HG03097 (cell line): ENCODE data around the gene KDM4B.
"Not testable (repeated sequence)": the region's sequence is repeated elsewhere in the genome, so short reads cannot be mapped to it uniquely, and the experiment has no call there.

Experiments used
- ATAC-seq: cut with Tn5 transposase; IDR thresholded peaks from one replicate; pipeline ENCODE4 v1.9.1; 2021; ENCODE audit not compliant: unreplicated experiment, low FRiP score

The KDM4B gene

GRCh38 chr19:5006821-5007220 is 37.9 kb downstream of the KDM4B start:
- no peak for ATAC-seq

GRCh38 chr19:5011476-5012238 is 42.7 kb downstream of the KDM4B start:
- ATAC-seq, result no peak

- no peak for ATAC-seq
Observed at GRCh38 chr19:5012688-5013457, 44.0 kb downstream of the KDM4B start.

GRCh38 chr19:5013761-5014160 is 44.8 kb downstream of the KDM4B start:
- ATAC-seq, result no peak

GRCh38 chr19:5014941-5015340 is 46.0 kb downstream of the KDM4B start:
- no peak for ATAC-seq

- no peak for ATAC-seq
Observed at GRCh38 chr19:5016268-5016667, 47.4 kb downstream of the KDM4B start.

- no peak for ATAC-seq
Observed at GRCh38 chr19:5016781-5017180, 47.9 kb downstream of the KDM4B start.

GRCh38 chr19:5017235-5017634 is 48.3 kb downstream of the KDM4B start:
- no peak for ATAC-seq

- ATAC-seq, result no peak
Observed at GRCh38 chr19:5018224-5019015, 49.5 kb downstream of the KDM4B start.

- no peak for ATAC-seq
Observed at GRCh38 chr19:5020368-5020767, 51.5 kb downstream of the KDM4B start.

- ATAC-seq, result no peak
Observed at GRCh38 chr19:5021046-5021445, 52.1 kb downstream of the KDM4B start.

GRCh38 chr19:5022066-5022860 is 53.4 kb downstream of the KDM4B start:
- ATAC-seq, result no peak

GRCh38 chr19:5023128-5023571 is 54.2 kb downstream of the KDM4B start:
- no peak for ATAC-seq

- no peak for ATAC-seq
Observed at GRCh38 chr19:5024282-5024681, 55.4 kb downstream of the KDM4B start.

GRCh38 chr19:5025027-5025426 is 56.1 kb downstream of the KDM4B start:
- ATAC-seq, result no peak

GRCh38 chr19:5026706-5027273 is 57.9 kb downstream of the KDM4B start:
- ATAC-seq, result no peak

- no peak for ATAC-seq
Observed at GRCh38 chr19:5028229-5028886, 59.4 kb downstream of the KDM4B start.

GRCh38 chr19:5029596-5029995 is 60.7 kb downstream of the KDM4B start:
- not testable (repeated sequence) for ATAC-seq

- ATAC-seq, result no peak
Observed at GRCh38 chr19:5030136-5030820, 61.4 kb downstream of the KDM4B start.
